Transverse colon (tissue), 4 donors: ENCODE data around the gene DCLRE1B. TPM values are rescaled to one million over a fixed set of nuclear protein-coding genes. Genes with fewer than 3 reads are reported as not detected.

Experiments used
- DNase-seq: peaks from one replicate; pipeline ENCODE4 v3.0.0-alpha.2; 2019
- H3K27ac ChIP-seq, 4 donors: fragments of 200-600 bp; sonication (generic); 2 replicates each; pipeline ENCODE4 v1.5.1; 2016 to 2018; ENCODE audit warnings: inconsistent platforms in 4 of 4
- H3K27me3 ChIP-seq: fragments of 200-600 bp; sonication (generic); 2 replicates; pipeline ENCODE4 v1.5.1; 2017; ENCODE audit warnings: inconsistent platforms
- H3K36me3 ChIP-seq, 4 donors: fragments of 200-600 bp; sonication (generic); 2 replicates each; pipeline ENCODE4 v1.5.1; 2017 to 2019; ENCODE audit warnings: inconsistent platforms in 4 of 4
- H3K4me1 ChIP-seq, 4 donors: fragments of 200-600 bp; sonication (generic); 2 replicates each; pipeline ENCODE4 v1.5.1; 2017 to 2020; ENCODE audit warnings: inconsistent platforms in 4 of 4
- H3K4me3 ChIP-seq, 4 donors: fragments of 200-600 bp; sonication (generic); 1 replicate in 1 of 4; 2 replicates in 3 of 4; pipeline versions ENCODE4 v1.5.1 to v1.6.1; 2017 to 2019; ENCODE audit warnings: inconsistent platforms in 4 of 4
- H3K9me3 ChIP-seq, 2 donors: fragments of 200-600 bp; sonication (generic); 2 replicates each; pipeline ENCODE4 v1.5.1; 2017 to 2019; ENCODE audit warnings: inconsistent platforms in 2 of 2
- CTCF ChIP-seq, 5 experiments: fragments of 200-600 bp in 3 of 5; fragments of 450-650 bp in 2 of 5; sonication (generic) in 3 of 5; IDR thresholded peaks; 1 replicate in 2 of 5; 2 replicates in 3 of 5; pipeline ENCODE4 v1.5.1; 2016 to 2017; ENCODE audit warnings: antibody characterized with exemption in 5 of 5, inconsistent platforms in 3 of 5, mild to moderate bottlenecking in 2 of 5, moderate library complexity in 1 of 5
- EP300 ChIP-seq: sonication (generic); formaldehyde crosslinking; IDR thresholded peaks from one replicate; pipeline ENCODE4 v1.6.1; 2017; ENCODE audit warnings: antibody characterized with exemption, low read depth
- POLR2A ChIP-seq: fragments of 450-650 bp; IDR thresholded peaks from one replicate; pipeline ENCODE4 v1.6.1; 2016; ENCODE audit warnings: antibody characterized with exemption, mild to moderate bottlenecking, moderate library complexity
- POLR2AphosphoS5 ChIP-seq, 3 donors: sonication (generic); formaldehyde crosslinking; IDR thresholded peaks; one replicate each; pipeline ENCODE4 v1.6.1; 2016; ENCODE audit warnings: antibody characterized with exemption in 3 of 3
- WGBS, 2 donors: methylation state at CpG; one replicate each; pipeline ENCODE4 v1.1.5; 2018; ENCODE audit warnings: low coverage in 1 of 2; 5-methylcytosine and 5-hydroxymethylcytosine counted together
- in situ Hi-C, 4 donors: fragments of 200-750 bp; cut with MboI; loops; one replicate each; pipeline versions ENCODE4 v1.15.0 to v1.15.1; 2017; ENCODE audit warnings: low sequenced_read_pairs in 3 of 4, low pct_ligation_motif_present in 1 of 4, low pct_unique_long_range_greater_than_20kb in 1 of 4
- intact Hi-C: fragments of 100-400 bp; cut with DNase I; formaldehyde crosslinking; loops from one replicate; pipeline ENCODE4 v1.15.1; 2023; ENCODE audit warnings: low total_unique reads
- total RNA-seq, 4 donors: library from RNA; depleted of rRNA; stranded (reverse); fragments of >200 nt; gene quantifications; one replicate each; pipeline ENCODE4 v1.1.0, GENCODE V29; 2016

DCLRE1B gene
- total RNA-seq, 4 donors from 2014 or later, result 2.4 to 6.2 (median 2.9) TPM; not detected in 1

DNA sequence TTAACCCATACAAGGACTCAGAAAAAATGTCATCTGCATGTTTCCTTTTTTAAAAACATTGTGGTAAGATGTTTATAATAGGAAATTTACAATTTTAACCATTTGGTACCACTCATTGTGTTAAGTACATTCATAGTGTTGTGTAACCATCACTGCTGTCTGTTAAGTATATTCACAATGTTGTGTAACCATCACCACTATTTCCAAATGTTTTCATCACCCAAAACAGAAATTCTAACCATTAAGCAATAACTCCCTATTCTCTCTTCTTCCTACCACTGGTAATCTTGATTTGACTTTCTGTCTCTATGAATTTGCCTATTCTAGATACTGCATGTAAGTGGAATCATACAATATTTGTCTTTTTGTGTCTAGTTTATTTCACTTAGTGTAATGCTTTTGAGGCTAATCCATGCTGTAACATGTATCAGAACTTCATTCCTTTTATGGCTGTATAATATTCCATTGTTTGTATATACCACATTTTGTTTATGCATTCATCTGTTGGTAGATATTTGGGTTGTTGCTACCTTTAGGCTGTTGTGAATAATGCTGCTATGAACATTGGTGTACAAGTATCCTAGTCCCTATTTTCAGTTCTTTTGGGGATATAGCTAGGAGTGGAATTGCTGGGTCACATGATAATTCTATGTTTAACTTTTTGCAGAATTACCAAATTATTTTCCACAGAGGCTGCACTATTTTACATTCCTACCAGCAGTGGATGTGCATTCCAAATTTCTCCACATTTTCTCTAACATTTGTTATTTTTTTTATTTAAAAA is 38.1 kb downstream of the DCLRE1B start:
- TF ChIP-seq CTCF (IDR thresholded peaks at IDR 0.05) (no peak), POLR2A (no peak)
- peaks cover 0 to 15% (median 0%) of the 10 kb centered on the region in 4 donors for H3K36me3 ChIP-seq
- H3K4me1 ChIP-seq, result peaks cover 15 to 49% (median 22%) of the 10 kb centered on the region in 4 donors
- H3K27ac ChIP-seq, result no peak overlapping the region
- no peak for DNase-seq
- no peak overlapping the region for H3K4me3 ChIP-seq
- H3K27me3 ChIP-seq, result no peaks in the 10 kb centered on the region
- in situ Hi-C loops (loop anchor here in 1 of 4 donors (25.0 kb wide), 1 partner anchor 106 kb away; no protein-coding TSS in a partner anchor), intact Hi-C loops (loop anchor here (5.0 kb wide), 1 partner anchor 41 kb away; the partner anchor contains the start of gene AP4B1)
- H3K9me3 ChIP-seq, result no peaks in the 10 kb centered on the region

DNA sequence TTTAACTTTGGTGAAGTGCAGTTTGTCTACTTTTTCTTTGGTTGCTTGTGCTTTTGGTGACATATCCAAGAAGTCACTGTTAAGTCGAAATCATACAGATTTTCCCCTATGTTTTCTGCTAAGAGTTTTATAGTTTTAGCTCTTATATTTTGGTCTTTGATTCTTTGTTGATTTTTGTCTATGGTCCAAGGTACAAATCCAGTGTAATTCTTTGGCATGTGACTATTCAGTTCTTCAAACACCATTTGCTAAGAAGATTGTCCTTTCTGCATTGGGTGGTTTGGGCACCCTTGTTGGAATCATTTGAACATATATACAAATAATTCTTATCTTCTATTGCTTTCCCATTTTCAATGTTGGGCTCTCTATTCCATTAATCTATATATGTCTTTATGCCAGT is 40.2 kb downstream of the DCLRE1B start:
- Histone ChIP-seq H3K4me1 (peaks cover 15 to 44% (median 29%) of the 10 kb centered on the region in 4 donors), H3K36me3 (peaks cover 0 to 15% (median 0%) of the 10 kb centered on the region in 4 donors), H3K27ac (no peak overlapping the region), H3K9me3 (no peaks in the 10 kb centered on the region), H3K27me3 (no peaks in the 10 kb centered on the region), H3K4me3 (no peak overlapping the region)
- WGBS, 2 donors, result 88 to 94% methylated on average over 1 of the region's 1 CpG
- DNase-seq, result no peak
- in situ Hi-C loops, result loop anchor here in 1 of 4 donors (25.0 kb wide), 1 partner anchor 108 kb away; no protein-coding TSS in a partner anchor
- intact Hi-C loops, result no loop called here
- TF ChIP-seq EP300 (no peak), POLR2AphosphoS5 (IDR thresholded peaks at IDR 0.05) (no peak), POLR2A (no peak), CTCF (IDR thresholded peaks at IDR 0.05) (no peak)

GRCh38 chr1:113946112-113946511 is 41.0 kb downstream of the DCLRE1B start:
- TF ChIP-seq POLR2AphosphoS5 (IDR thresholded peaks at IDR 0.05) (no peak), POLR2A (no peak), CTCF (IDR thresholded peaks at IDR 0.05) (no peak), EP300 (no peak)
- DNase-seq, result no peak
- 58 to 75% methylated on average over 1 of the region's 1 CpG for WGBS, 2 donors
- H3K4me3 ChIP-seq, result no peak overlapping the region
- H3K27me3 ChIP-seq, result no peaks in the 10 kb centered on the region
- intact Hi-C loops, result no loop called here
- H3K4me1 ChIP-seq, result peaks cover 15 to 44% (median 29%) of the 10 kb centered on the region in 4 donors
- no peaks in the 10 kb centered on the region for H3K9me3 ChIP-seq
- no peak overlapping the region for H3K27ac ChIP-seq
- peaks cover 0 to 10% (median 0%) of the 10 kb centered on the region in 4 donors for H3K36me3 ChIP-seq
- in situ Hi-C loops, result loop anchor here in 1 of 4 donors (25.0 kb wide), 1 partner anchor 109 kb away; no protein-coding TSS in a partner anchor

DNA sequence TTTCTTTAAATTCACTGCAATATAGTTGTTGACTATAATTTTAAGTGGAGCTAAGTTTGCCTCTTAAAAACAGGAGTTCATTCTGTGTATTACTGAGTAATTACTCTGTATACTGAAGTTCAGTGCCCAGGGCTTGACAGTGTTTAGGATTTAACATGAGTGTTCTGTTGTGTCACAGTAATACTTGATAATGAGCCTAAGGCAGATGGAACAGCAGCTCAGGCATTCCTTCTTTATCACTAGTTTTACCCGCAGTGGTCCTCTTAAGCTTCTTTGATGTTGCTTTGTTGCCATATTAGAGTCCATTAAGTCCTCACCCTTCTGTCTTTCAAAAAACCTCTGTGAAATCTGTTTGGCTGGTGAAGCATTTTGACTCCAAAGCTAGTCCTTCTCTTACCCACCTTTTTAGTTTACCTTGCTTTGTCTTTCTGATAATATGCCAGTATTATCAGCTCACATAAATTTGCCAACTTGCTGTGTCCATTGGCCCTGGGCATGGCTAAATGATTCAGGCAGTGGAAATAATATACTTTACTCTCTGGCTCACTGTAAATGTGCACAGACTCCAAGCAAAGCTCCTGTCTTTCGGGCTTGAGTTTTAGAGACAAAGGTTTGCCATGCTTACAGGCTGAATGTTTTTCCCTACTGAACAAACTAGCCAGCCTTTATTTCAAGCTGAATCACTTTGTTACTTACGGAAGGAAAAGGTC is 41.7 kb downstream of the DCLRE1B start:
- in situ Hi-C loops, result loop anchor here in 1 of 4 donors (25.0 kb wide), 1 partner anchor 110 kb away; no protein-coding TSS in a partner anchor
- WGBS, 2 donors, result 14 to 37% methylated on average over 2 to 3 of the region's 3 CpGs
- Histone ChIP-seq H3K27ac (peak overlapping the region; percentile 59 to 72 (median 62)), H3K4me3 (no peak overlapping the region), H3K4me1 (peaks cover 15 to 44% (median 29%) of the 10 kb centered on the region in 4 donors), H3K9me3 (no peaks in the 10 kb centered on the region), H3K36me3 (peaks cover 0 to 5% (median 0%) of the 10 kb centered on the region in 4 donors), H3K27me3 (no peaks in the 10 kb centered on the region)
- no peak for DNase-seq
- TF ChIP-seq CTCF (IDR thresholded peaks at IDR 0.05), result no peak
- TF ChIP-seq POLR2AphosphoS5 (IDR thresholded peaks at IDR 0.05), result no peak
- TF ChIP-seq POLR2A, result no peak
- TF ChIP-seq EP300, result no peak
- intact Hi-C loops, result no loop called here
